ENCODE measurements around the gene PDE4B.

The PDE4B gene

DNA sequence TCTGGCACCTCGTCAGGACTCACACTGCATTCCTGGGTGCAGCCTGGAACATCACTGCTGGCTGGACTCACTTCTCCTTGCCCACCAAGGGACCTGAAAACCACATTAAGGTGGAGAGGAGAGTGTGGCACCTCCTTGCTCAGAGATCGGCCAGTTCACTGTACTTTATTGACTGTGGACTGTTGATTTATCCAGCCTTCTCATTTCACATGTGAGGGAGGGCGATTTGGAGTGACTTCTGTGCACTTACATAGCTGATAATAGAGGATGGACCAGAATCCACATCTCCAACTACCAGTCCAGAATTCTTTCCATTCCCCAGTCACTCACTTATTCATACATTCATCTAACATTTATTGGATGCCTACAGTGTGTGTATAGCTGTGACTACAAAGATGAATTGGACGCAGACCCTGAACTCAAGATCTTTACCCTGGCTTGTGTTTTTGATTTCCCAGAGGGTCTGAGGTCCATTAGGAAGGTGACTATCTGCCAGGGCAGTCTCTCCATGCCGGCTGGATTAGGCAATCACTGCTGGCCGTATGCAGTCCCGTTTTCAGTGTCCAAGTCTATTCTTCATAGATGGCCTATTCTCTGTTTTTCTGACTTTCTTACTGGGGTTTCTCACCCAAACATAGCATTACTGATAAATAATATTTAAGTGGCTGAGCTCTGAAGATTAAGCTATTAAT, 507.7 kb downstream of the PDE4B start:
- peak overlapping the region; percentile 64 for H3K4me3 Mint-ChIP-seq
- peak overlapping the region; percentile 92 for H3K27ac Mint-ChIP-seq
- DNase-seq (ENCODE audit: low spot score in 2 of 2): no peak
- peaks cover 32% of the 10 kb centered on the region for H3K4me1 Mint-ChIP-seq
- no peak for ATAC-seq
- no peaks in the 10 kb centered on the region for H3K36me3 Mint-ChIP-seq
- H3K9me3 Mint-ChIP-seq: no peaks in the 10 kb centered on the region

GRCh38 chr1:66300972-66301451, 508.3 kb downstream of the PDE4B start:
- ATAC-seq: peak; percentile 97

DNA sequence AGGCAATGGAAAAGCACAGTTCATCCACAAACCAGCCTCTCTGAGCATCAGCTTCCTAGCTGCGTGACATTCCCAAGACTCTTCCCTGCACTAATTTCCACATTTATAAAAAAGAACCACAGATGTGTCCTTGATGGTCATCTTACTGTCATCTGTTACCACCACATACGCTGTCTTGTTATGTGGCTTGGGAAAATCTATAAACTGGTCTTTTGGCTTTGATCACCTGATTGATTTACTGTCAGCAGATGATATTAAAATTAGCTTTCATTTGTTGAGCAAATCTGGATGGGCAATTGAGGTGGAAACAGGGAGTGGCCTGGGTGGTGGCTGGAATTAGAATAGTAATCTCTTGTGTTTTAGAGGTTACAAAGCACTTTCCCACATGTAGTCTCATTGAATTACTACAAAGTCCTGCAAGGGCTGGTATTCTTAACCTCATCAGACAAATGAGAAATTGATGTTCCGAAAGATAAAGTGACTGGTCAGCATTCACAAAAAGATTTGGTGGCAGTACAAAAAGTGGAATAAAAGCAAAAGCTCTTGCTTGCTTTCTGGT, 509.6 kb downstream of the PDE4B start:
- H3K4me3 Mint-ChIP-seq: no peak overlapping the region
- no peaks in the 10 kb centered on the region for H3K36me3 Mint-ChIP-seq
- no peak for ATAC-seq
- DNase-seq (ENCODE audit: low spot score in 2 of 2): no peak
- no peaks in the 10 kb centered on the region for H3K9me3 Mint-ChIP-seq
- H3K4me1 Mint-ChIP-seq: peaks cover 26% of the 10 kb centered on the region
- H3K27ac Mint-ChIP-seq: no peak overlapping the region

More at GRCh38 chr1:66300972-66301451, 508.3 kb downstream of the PDE4B start:
- DNase-seq (ENCODE audit: low spot score in 2 of 2): no peak
- Mint-ChIP-seq H3K27ac (peak overlapping the region; percentile 92), H3K4me1 (peaks cover 27% of the 10 kb centered on the region), H3K4me3 (peak overlapping the region; percentile 64), H3K36me3 (no peaks in the 10 kb centered on the region), H3K9me3 (no peaks in the 10 kb centered on the region)

- Mint-ChIP-seq H3K4me1 (peaks cover 26% of the 10 kb centered on the region), H3K36me3 (no peaks in the 10 kb centered on the region), H3K9me3 (no peaks in the 10 kb centered on the region), H3K4me3 (no peak overlapping the region), H3K27ac (no peak overlapping the region)
- ATAC-seq (peak; percentile 48), DNase-seq (ENCODE audit: low spot score in 2 of 2) (no peak)
Measured at GRCh38 chr1:66302815-66303214, 510.1 kb downstream of the PDE4B start.

- H3K27ac Mint-ChIP-seq: no peak overlapping the region
- H3K9me3 Mint-ChIP-seq: no peaks in the 10 kb centered on the region
- no peak overlapping the region for H3K4me3 Mint-ChIP-seq
- DNase-seq (ENCODE audit: low spot score in 2 of 2): no peak
- H3K4me1 Mint-ChIP-seq: peaks cover 26% of the 10 kb centered on the region
- H3K36me3 Mint-ChIP-seq: no peaks in the 10 kb centered on the region
- no peak for ATAC-seq
Measured at GRCh38 chr1:66303646-66304045, 511.0 kb downstream of the PDE4B start.

DNA sequence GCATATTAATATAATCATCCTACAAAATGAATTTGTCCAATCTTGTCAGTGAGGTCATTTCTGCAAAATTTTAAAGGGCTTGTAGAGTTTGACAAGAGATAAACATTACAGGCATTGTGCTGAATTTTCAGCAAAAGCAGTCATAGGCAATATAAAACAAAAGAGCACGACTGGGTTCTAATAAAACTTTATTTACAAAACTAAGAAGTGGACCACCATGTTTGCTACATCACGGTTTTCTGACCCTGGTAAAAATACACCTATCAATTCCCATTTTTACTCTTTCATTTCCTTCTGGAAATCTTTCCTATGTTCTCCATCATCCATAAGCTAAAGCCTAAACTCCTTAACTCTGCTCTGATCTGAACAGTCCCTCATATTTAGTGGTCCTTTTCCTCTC, 511.4 kb downstream of the PDE4B start:
- Mint-ChIP-seq H3K4me3 (no peak overlapping the region), H3K36me3 (no peaks in the 10 kb centered on the region), H3K9me3 (no peaks in the 10 kb centered on the region), H3K4me1 (peaks cover 26% of the 10 kb centered on the region), H3K27ac (no peak overlapping the region)
- no peak for DNase-seq (ENCODE audit: low spot score in 2 of 2)
- ATAC-seq: no peak

DNA sequence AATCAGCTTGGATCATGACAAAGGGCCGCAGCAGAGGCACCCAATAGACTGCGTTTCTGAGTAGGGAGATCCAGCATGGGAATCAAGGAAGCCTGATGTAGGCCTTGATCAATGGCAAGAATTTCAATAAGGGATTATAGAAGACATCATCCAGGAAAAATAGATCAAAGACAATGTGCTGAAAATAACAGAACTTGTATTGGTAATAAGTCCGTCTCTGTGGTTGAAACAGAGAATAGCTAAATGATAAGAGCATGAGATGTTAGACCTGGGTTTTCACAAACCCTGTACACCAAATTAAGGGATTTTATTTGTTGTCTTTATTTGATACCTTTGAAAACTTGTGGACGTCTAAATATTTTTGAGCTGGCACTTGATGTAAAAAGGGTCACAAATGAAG, 513.2 kb downstream of the PDE4B start:
- DNase-seq (ENCODE audit: low spot score in 2 of 2) (no peak), ATAC-seq (no peak)
- Mint-ChIP-seq H3K4me3 (no peak overlapping the region), H3K9me3 (no peaks in the 10 kb centered on the region), H3K4me1 (peaks cover 17% of the 10 kb centered on the region), H3K27ac (no peak overlapping the region), H3K36me3 (no peaks in the 10 kb centered on the region)

DNA sequence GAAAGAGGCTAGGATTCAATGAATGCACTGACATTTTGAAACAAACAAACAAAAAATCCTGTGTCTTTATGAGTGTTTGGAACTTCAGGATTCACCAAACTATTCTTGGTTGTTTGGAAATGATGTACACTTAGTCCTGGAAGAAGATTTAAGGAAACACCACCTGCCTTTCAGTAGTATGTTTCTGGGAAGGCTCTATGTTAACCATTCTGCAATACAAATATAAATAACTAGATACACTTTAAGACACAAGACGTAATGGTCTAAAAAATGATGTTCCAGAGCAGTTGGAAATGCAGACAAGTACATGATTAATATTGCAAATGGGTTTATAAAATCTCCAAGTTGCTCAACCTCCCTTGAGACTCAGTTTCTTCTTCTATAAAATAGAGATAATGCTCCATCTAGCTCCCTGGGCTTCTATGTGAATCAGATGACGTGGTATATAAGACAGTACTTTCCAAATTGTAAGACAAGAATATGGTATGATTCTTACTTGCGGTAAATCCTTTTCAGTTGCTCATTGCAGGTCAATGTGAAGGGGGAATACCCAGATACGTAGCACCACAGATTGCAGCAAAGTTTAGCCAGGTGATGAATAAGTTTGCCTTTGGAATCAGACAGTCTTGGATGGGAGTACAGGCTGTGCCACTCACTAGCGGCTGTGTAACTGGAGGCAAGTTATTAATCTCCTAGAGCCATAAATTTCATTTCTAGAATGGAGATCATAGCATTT, 516.5 kb downstream of the PDE4B start:
- no peak overlapping the region for H3K4me3 Mint-ChIP-seq
- H3K27ac Mint-ChIP-seq: no peak overlapping the region
- H3K4me1 Mint-ChIP-seq: no peaks in the 10 kb centered on the region
- H3K36me3 Mint-ChIP-seq: no peaks in the 10 kb centered on the region
- ATAC-seq (no peak), DNase-seq (ENCODE audit: low spot score in 2 of 2) (no peak)
- no peaks in the 10 kb centered on the region for H3K9me3 Mint-ChIP-seq

DNA sequence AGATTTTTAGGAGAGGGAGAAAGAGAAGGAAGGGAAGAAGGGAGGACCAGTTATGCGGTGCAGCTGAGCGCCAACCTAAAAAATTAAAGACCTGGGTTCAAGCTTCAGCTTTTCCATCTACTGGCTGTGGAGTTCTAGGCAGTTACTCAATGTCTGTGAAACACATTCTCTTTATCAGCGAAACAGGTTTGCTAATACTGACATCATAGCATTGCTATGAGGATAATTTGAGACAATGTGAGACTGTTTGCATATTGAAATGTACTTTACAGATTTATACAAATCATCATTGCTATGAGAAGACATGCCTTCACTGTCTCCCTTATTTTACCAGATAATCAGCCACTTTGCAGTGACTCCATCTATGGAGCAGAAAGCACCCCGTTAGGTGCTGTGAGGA, 518.4 kb downstream of the PDE4B start:
- no peaks in the 10 kb centered on the region for H3K9me3 Mint-ChIP-seq
- no peak for ATAC-seq
- no peaks in the 10 kb centered on the region for H3K4me1 Mint-ChIP-seq
- H3K4me3 Mint-ChIP-seq: no peak overlapping the region
- no peak overlapping the region for H3K27ac Mint-ChIP-seq
- no peaks in the 10 kb centered on the region for H3K36me3 Mint-ChIP-seq
- no peak for DNase-seq (ENCODE audit: low spot score in 2 of 2)

DNA sequence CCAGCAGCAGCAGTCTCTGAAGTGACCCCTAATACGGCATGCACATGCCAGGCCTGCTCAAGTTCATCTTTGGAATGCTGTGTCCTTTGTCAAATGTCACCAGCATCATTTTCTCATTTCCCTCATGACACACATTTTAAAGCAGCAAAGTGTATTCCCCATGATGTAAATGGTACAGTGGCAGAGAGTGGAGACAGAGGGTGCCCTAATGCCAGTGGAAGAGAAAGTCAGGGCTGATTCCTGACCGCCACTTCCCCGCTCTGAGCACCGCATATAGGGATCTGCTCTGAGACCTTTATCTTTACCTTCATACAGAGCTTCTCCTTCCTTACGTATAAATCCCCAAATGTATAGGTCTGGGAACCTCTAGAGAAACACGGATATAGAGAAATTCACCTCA, 518.9 kb downstream of the PDE4B start:
- Mint-ChIP-seq H3K9me3 (no peaks in the 10 kb centered on the region), H3K27ac (no peak overlapping the region), H3K4me1 (no peaks in the 10 kb centered on the region), H3K4me3 (no peak overlapping the region), H3K36me3 (no peaks in the 10 kb centered on the region)
- ATAC-seq: no peak
- DNase-seq (ENCODE audit: low spot score in 2 of 2): no peak

DNA sequence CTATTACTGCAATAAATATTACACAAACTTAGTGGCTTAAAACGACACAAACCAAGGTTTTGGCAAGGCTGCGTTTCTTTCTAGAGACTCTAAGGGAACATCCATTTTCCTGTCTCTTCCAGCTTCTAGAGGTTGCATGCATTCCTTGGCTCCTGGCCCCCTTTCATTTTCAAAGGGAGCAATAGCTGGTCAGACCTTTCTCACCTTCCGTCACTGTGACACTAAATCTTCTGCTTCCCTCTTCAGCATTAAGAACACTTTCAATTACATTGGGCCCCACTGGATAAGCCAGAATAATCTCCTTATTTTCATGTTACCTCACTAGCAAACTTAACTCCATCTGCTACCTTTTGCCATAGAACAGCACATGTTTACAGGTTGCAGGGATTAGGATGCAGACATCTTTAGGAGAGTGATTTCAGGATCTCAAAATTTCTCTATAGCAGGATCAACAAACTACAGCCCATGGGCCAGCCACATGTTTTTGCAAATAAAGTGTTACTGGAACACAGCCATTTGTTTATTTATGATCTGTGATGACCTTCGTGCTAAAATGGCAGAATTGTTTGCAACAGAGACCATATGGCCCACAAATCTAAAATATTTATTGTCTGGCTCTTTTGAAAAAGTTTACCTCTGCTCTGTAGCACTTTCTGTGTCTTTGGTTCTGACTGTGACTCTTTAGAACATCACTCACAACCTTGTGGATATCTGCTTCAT, 519.7 kb downstream of the PDE4B start:
- H3K9me3 Mint-ChIP-seq: no peaks in the 10 kb centered on the region

DNA sequence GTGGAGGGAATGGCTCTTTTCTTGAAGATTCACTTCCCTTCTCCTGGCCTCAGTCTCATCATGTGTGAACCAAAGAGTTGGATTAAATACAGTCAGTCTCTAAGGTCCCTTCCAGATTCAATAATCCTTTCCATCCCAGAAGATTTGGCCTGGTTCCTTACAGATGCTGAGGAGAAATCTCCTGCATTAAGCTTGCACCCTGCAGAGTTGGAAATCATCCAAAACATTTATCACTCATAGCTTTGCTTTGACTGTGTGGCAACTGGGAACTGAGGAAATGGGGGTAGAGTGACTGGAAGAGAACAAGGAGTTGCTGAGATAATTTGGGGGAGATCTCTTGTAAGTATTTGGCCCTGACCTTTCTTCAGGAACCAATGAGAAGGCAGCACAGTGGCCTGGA, 520.7 kb downstream of the PDE4B start:
- Mint-ChIP-seq H3K4me3 (no peak overlapping the region), H3K9me3 (no peaks in the 10 kb centered on the region), H3K4me1 (no peaks in the 10 kb centered on the region), H3K27ac (no peak overlapping the region), H3K36me3 (no peaks in the 10 kb centered on the region)
- DNase-seq (ENCODE audit: low spot score in 2 of 2) (no peak), ATAC-seq (no peak)

More for the DNA sequence above, 519.7 kb downstream of the PDE4B start:
- Mint-ChIP-seq H3K36me3 (no peaks in the 10 kb centered on the region), H3K27ac (no peak overlapping the region), H3K4me1 (no peaks in the 10 kb centered on the region), H3K4me3 (no peak overlapping the region)
- DNase-seq (ENCODE audit: low spot score in 2 of 2) (no peak), ATAC-seq (no peak)

DNA sequence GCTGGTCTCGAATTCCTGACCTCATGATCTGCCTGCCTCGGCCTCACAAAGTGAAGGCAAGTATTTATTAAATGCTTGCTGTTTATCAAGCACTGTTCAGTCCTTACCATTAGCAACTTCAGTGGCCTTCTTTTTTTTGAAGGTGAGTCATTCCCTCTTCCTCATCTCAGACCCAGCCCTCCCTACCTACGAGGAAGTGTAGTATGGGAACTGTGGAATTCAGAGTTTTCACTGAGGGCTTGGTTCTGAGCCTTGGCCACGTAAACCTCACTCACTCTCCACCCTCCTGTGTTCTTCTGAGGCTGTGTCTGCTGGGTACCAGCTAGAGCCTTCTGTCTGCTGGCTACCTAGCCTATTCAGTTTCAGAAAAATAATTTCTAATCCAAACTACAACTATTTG, 523.0 kb downstream of the PDE4B start:
- no peaks in the 10 kb centered on the region for H3K4me1 Mint-ChIP-seq
- H3K27ac Mint-ChIP-seq: no peak overlapping the region
- H3K4me3 Mint-ChIP-seq: no peak overlapping the region
- H3K9me3 Mint-ChIP-seq: no peaks in the 10 kb centered on the region
- no peak for ATAC-seq
- DNase-seq (ENCODE audit: low spot score in 2 of 2): no peak
- H3K36me3 Mint-ChIP-seq: no peaks in the 10 kb centered on the region

DNA sequence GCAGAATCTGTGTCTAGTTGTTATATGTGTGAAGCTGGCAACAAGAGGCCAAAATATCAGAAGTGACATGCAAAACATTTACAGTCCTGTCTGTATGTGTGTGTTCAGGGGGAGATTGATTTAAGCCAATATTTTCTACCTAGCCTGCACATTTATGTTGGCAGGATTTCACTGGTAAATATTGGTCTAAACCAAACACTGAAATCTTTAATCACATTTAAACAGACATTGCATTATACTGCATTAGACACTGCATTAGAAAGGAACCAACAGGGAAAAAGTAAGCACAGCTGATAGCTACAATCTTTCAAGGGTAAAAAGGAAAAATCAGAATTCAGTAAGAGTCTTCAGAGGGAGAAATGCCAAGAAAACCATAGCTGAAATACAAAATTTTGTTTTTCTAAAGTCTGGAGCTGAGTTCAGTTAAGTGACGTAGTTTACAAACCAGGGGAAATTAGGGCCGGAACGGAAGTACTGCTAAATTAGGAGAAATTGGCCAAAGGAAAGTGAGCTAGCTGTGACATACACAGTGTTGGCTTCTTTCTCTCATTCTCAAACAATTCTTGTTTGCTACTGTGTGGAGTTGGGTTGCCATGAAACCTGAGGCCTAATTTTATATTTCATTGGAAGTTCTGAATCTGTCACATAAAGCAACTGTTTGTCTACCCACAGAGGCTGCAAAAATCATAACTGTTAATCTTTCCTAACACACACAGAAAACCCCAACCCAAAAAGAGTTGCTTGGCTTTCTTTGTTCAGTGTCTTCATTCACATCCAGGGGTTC, 524.0 kb downstream of the PDE4B start:
- ATAC-seq: no peak
- no peak overlapping the region for H3K27ac Mint-ChIP-seq

DNA sequence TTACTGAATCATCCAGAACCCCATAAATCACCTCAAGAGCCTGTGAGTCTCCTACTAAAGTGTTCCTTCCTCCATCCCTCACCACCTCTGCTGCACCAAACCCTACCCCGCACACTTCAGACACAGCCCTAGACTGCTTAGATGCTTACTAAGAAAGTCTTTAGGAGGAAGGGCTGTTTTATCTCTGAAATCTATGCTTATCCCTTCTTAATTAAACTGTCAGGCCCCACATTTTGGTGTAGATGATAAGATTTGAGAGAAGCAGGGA, 524.5 kb downstream of the PDE4B start:
- ATAC-seq (no peak), DNase-seq (ENCODE audit: low spot score in 2 of 2) (no peak)
- Mint-ChIP-seq H3K4me3 (no peak overlapping the region), H3K4me1 (no peaks in the 10 kb centered on the region), H3K9me3 (no peaks in the 10 kb centered on the region), H3K36me3 (no peaks in the 10 kb centered on the region), H3K27ac (no peak overlapping the region)

More for the DNA sequence above, 524.0 kb downstream of the PDE4B start:
- no peaks in the 10 kb centered on the region for H3K4me1 Mint-ChIP-seq
- no peak for DNase-seq (ENCODE audit: low spot score in 2 of 2)
- H3K4me3 Mint-ChIP-seq: no peak overlapping the region
- H3K36me3 Mint-ChIP-seq: no peaks in the 10 kb centered on the region
- H3K9me3 Mint-ChIP-seq: no peaks in the 10 kb centered on the region

Measured in stimulated activated effector memory CD8-positive, alpha-beta T cell treated with anti-CD3 and anti-CD28 coated beads, Interleukin-12 subunit alpha, Interleukin-12 subunit beta, amount 100 ng/mL, for 72 hours (primary cell).